ENCODE measurements around the gene ZER1.
"Not testable (repeated sequence)": the region's sequence is repeated elsewhere in the genome, so short reads cannot be mapped to it uniquely, and the experiment has no call there.

Gene ZER1

GRCh38 chr9:128771745-128772519 is at the start of gene ZER1:
Gene ZER1, minus strand, starts transcription at chr9:128771927. Its CDS starts 16,362 bp downstream, at chr9:128755565.
- peak; percentile 75 for DNase-seq

DNA sequence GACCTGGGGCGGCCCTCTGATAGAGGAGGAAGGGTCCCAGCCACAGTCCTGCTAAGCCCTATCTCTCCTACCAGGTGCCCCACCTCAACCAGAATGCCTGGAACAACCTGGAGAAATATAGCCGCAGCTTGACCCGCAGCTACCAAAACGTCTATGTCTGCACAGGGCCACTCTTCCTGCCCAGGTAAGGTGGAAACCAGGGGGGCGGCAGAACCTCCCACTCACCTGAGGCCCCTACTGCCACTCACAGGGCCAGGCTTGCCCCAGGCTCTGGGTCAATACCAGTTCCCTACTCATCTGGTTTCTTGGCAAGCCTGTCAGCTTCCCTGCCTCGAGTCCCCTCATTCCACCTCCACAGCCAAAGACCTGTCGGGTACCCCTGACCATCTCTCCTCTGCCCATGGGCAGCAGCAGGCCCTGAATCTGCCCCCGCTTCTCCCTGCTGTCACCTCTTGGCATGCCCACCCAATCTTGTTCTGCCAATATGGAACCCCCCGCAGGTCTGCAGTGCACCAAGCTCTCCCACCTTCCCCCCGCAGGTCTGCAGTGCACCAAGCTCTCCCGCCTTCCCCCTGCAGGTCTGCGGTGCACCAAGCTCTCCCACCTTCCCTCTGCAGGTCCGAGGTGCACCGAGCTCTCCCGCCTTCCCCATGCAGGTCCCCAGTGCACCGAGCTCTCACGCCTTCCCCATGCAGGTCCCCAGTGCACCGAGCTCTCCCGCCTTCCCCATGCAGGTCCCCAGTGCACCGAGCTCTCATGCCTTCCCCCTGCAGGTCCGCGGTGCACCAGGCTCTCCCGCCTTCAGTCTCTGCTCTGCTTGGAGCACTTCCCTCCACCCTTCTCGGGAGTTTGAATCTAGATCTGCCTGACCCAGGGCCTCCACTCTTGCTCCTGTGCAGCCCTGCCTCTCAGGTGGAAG is 49.2 kb upstream of the ZER1 start:
- DNase-seq, result no peak

- DNase-seq, result peak; percentile 52
These were observed 48.3 kb upstream of the ZER1 start for GRCh38 chr9:128819716-128820664.

DNA sequence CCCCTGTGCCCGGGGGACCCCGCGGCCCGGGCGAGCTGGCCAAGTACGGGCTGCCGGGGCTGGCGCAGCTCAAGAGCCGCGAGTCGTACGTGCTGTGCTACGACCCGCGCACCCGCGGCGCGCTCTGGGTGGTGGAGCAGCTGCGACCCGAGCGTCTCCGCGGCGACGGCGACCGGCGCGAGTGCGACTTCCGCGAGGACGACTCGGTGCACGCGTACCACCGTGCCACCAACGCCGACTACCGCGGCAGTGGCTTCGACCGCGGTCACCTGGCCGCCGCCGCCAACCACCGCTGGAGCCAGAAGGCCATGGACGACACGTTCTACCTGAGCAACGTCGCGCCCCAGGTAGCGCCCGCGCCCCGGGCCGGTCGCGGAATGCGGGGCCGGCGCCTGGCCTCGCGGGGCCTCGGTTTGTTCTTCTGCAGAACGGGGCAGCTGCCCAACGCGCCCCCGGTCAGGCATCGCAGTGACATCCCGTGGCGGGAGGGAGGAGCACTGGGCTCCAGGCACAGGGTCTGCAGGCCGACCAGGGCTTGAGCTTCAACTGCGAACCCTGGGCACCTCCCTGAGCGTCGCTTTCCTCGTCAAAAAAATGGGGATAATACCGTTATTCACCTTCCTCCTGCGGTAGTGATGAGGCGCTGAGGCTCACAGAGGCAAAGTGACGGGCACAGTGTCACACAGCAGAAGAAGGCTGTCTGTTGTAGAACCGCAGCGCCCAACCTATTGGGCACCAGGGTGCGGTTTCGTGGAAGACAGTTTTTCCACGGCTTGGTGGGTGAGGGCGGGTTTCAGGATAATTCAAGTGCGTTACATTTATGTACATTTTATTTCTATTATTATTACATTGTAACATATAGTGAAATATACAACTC is 47.4 kb upstream of the ZER1 start:
- DNase-seq, result peak; percentile 29

DNA sequence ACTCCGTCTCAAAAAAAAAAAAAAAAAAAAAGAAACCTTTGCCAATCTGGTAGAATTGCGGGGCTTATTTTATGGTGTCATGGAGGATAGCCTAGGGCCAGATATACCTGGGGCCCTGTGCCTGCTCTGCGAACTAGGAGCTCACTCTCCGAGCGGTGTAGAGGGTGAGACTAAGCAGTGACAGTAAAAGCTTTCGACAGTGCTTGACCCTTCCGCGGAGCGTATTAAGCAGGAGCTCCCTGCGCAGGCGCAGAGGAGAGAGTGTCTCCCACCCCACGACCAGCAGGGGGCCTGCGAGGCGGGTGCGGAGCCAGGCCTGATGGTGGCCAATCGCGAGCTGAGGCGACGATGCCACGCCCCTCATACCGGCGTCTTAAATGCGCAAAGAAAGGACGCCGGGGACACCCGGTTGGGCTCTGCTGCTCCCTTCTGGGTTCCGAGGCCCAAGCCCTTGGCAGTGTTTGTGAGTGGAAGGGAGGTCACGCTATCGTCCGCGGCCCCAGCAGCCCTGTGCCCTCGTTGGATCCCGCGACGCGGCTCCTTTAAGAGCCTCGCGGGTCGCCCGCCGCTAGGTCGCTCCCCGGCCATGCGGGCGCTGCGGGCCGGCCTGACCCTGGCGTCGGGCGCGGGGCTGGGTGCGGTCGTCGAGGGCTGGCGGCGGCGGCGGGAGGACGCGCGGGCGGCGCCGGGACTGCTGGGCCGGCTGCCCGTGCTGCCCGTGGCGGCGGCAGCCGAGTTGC is 46.5 kb upstream of the ZER1 start, which contains the start of gene ENDOG:
Gene ENDOG (plus strand): TSS at position 402 of the 740 bp plus-strand sequence. CDS start 185 bp downstream, at position 587.
- DNase-seq, result peak; percentile 94

DNA sequence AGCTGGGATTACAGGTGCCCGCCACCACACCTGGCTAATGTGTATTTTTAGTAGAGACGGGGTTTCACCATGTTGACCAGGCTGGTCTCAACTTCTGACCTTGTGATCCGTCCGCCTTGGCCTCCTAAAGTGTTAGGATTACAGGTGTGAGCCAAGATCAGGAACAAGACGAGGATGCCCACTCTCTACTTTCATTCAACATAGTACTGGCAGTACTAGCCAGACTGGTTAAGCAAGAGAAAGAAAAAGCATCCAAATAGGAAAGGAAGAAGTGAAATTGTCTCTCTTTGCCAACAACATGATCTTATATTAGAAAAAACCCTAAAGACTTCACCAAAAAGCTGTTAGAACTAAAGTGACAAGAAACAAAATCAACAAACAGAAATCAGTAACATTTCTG is 39.1 kb upstream of the ZER1 start:
- no peak for DNase-seq

DNA sequence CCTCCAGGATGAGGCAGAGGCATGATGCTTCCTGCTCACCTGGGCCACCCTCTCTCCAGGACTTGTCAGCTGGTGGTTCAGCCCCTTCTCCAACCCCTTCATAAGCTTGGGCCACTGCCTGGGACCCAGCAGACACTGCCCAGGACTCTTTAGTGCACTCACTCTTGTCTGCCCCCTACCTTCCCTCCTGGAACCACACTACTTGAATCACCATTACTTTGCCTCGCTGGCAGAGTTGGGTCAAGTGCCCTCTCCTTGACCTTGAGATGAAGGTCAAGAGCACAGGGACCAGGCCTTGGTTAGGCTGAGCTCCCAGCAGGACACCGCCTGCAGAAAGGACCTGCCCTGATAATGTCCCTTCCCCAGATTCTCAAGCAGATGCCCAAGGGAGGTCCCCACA is 38.1 kb upstream of the ZER1 start:
- no peak for DNase-seq

DNA sequence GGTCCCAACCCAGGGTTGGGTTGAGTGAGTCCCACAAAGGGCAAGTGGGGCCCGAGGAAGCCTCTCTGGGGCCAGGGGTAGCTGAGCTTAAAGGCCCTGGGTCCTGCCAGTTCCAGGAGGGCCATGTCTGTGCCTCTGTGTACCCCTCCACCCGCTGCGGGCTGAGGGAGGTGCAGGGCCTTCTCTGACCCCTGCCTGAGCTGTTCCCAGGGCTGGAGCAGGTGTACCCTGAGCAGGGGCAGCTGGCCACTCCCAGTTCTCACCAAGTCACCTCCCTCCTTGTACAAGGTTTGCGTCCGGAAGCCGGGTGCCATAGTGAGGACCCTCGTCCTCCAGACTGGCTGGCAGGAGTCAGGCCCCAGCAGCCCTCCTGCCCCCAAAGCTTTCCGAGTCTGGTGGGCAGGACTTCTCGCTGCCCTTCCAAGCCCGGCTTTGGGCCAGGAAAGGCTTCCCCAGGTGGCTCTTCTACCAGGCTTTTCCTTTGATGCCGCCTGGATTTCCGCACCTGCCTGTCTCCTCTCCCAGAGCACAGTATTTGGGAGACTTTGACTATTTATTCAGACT is 37.4 kb upstream of the ZER1 start:
- DNase-seq, result no peak

DNA sequence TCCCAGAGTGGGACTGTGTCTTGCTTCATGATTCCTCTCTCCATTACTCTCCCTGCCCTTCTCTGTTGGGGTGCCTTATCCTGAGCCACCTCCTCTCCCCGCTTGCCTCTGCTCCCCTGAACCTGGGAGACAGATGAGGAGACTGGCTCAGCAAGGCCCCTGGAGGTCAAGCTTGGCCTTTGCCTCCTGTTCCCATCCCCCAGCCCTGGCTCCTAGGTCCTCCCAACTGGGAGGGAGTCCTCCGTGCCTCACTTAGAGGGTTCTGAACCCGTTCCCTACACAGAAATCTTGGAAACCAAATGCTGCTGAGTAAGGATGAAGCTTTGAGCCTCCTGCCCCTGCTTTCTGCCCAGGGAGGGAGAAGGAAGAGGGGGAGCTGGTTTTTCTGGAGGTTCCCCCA is 36.8 kb upstream of the ZER1 start:
- DNase-seq, result no peak

DNA sequence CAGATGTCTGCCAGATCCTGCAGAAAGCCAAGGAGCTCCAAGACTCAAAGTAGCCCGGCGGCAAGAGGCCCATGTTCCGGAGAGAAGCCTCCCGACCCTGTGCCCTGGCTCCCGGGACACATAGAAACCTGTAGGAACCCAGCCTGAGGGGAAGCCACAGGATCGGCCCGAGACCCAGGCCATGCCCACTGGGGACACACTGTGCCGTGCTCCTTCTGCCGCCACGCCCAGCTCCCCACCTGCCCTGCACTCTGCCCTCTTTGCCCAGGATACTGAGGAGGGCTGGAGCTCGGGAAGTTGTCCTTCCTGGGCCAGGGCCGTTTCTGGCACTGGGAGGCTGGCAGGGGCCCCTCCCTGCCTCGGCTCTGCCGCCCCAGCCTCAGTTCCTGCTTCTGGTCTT is 36.1 kb upstream of the ZER1 start:
- no peak for DNase-seq

GRCh38 chr9:128805661-128806060 is 33.9 kb upstream of the ZER1 start:
- no peak for DNase-seq

DNA sequence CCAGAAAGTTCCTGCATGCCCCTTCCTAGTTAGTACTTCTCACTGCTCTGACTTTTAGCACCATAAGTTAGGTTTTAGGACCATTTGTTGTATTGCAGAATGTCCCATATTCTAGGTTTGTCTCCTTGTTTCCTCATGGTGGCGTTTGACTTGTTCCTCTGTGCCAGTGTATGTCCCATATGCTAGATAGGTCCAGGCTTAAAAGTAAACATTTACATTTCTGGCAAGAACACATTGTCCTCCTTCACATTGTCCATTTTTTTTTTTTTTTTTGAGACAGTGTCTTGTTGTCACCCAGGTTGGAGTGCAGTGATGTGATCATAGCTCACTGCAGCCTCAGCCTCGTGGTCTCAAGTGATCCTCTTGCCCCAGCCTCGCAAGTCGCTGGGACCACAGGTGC is 30.8 kb upstream of the ZER1 start:
- DNase-seq, result no peak

- DNase-seq, result no peak
These were observed 28.3 kb upstream of the ZER1 start for GRCh38 chr9:128800061-128800460.

GRCh38 chr9:128798896-128799295 is 27.2 kb upstream of the ZER1 start:
- no peak for DNase-seq

- not testable (repeated sequence) for DNase-seq
These were observed 23.2 kb upstream of the ZER1 start for GRCh38 chr9:128794961-128795360.

DNA sequence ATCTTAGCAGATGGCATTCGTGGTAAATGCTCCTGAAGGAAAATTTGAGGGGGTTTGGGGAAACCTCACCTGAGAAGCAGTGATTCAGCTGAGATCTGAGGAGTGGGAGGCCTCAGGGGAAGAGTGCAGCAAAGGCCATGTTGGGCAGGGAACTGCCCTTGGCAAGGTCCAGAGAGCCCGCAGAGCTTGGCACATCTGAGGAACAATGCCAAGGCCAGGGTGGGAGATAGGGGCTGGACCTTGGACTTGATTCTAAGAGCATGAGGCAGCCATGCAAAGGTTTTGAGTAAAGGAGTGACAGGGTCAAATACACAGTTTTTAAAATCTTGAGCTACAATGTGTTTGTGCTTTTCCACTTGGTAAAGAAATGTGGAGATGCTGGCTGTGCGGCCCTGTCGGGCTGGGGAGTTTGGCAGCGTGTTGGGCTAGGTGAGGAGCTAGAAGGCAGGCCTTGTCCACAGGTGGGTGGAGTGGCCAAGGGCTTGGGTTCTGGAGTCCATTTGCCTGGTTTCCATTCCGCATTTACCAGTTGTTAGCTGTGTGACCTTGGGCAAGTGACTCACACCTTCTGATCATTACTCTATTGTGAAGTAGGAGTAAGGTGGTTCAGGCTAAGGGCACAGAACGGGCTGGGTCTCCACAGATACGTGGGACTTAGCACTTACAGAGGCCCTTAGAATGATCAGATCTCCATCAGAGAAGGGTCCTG is 21.4 kb upstream of the ZER1 start:
- DNase-seq, result no peak

DNA sequence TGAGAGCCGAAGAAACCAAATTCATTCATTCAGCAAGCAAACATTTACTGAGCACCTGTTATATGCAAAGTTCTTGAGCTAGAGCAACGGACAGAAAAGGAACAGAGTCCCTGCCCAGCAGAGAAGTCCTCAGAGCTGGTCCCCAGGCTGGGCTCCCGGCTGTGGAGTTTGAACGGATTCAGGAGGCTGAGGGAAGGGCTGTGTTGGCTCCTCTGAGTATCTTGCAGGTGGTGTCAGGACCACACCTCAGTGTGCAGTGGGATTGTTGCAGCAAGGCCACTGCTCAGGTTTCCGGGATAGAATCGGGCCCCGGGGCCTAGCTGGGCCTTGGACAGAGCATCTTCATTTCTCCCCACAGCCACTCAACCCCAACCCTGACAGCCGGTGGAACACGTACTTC is 20.4 kb upstream of the ZER1 start:
- no peak for DNase-seq

DNA sequence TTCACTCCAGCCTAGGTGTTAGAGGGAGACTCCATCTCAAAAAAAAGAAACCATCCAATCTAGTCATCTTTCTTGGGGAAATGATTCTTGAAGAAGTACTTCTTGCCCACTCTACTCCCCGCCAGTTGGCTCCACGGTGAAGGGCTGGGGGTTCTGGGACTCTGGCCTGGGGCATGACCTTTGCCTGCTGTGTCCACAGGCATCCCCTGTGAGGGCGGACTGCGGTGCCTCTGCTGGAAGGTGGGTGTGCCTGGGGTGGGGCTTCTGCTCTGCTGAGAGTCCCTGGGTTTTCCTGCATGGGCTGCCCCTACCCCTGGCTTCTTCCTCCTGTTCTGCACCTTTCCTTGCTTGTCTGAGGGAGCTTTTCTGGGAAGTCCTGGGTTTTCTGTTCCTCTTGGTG is 18.8 kb upstream of the ZER1 start:
- DNase-seq, result no peak

GRCh38 chr9:128788445-128788844 is 16.7 kb upstream of the ZER1 start:
- DNase-seq, result no peak

- DNase-seq, result no peak
These were observed 15.9 kb upstream of the ZER1 start for GRCh38 chr9:128787659-128788058.
